ENCODE measurements around the gene SNTG2.
"Not testable (repeated sequence)": the region's sequence is repeated elsewhere in the genome, so short reads cannot be mapped to it uniquely, and the experiment has no call there.

Gene SNTG2

DNA sequence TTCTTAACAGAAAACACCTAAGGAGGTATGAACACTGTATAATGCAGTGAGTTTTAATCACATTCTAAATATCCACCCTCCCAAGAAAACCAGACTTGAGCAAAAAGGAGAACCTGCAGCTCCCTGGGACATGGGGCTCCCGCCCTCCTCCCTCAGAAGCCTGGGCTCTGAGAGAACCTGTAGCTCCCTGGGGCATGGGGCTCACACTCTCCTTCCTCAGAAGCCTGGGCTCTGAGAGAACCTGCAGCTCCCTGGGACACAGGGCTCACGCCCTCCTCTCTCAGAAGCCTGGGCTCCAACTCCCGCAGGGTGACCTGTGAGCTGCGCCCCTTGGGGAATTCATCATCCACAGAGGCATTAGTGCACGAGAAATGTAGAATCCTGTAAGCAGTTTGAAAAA, 222.9 kb downstream of the SNTG2 start:
- DNase-seq (ENCODE audit: low read depth in 3 of 3, low spot score in 1 of 3): no peak

DNA sequence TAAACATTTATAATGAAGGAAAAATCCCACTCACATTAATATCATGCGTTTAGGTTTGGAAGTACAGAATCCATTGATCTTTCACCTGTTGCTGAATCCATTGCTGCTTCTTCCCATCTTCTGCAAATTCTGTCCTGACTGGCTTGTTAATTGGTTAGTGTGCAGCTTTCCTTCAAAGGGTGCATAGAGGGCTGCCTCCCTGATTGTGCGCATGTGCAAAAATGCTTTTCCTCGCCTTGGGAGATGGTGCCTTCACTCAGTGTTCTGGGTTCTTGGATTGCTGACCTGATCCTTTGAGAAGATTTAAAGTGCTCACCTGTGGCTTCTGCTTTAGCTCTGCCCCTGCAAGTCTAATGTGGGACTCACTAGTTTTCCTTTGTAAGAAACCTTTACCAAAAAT, 231.2 kb downstream of the SNTG2 start:
- DNase-seq (ENCODE audit: low read depth in 3 of 3, low spot score in 1 of 3): no peak

DNA sequence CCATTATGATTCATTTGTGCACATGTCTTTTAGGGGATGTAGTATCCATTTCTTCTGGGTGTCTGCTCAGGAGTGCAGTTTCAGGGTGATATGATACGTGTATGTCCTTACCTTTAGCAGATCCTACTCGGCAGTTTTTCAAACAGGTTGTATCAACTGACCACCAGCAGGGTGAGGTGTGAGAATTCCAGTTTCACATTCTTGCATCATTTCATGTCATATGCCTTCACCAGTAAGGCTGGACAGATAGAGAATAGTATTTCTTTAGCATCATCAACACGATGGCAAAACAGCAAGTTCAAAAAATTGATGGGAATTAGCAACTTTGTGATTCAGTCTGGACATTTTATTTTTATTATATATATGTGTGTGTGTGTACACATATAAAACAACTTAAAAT, 232.7 kb downstream of the SNTG2 start:
- no peak for DNase-seq (ENCODE audit: low read depth in 3 of 3, low spot score in 1 of 3)

DNA sequence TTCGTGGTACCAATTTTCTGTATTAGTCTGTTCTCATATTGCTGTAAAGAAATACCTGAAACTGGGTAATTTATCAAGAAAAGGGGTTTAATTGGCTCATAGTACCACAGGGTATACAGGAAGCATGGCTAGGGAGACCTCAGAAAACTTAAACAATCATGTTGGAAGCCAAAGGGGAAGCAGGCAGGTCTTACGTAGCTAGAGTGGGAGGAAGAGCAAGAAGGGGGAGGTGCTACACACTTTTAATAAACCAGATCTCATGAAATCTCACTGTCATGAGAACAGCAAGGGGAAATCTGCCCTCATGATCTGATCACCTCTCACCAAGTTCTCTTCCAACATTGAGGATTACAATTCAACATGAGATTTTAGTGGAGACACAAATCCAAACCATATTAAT, 235.8 kb downstream of the SNTG2 start:
- no peak for DNase-seq (ENCODE audit: low read depth in 3 of 3, low spot score in 1 of 3)

DNA sequence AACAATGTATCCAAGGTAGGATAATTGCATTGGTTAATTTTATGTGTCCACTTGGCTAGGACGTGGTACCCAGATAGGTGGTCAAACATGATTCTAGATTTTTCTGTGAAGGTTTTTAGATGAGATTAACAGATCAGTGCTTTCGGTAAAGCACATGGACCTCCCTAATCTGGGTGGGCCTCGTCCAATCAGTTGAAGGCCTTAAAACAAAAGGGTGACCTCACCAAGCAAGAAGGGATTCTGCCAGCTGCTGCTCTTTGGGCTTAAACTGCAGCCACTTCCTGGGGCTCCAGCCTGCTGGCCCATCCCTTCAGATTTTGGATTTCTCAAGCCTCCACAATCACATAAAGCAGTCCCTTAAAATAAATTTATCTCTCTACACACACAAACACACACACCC, 236.5 kb downstream of the SNTG2 start:
- DNase-seq (ENCODE audit: low read depth in 3 of 3, low spot score in 1 of 3): no peak

DNA sequence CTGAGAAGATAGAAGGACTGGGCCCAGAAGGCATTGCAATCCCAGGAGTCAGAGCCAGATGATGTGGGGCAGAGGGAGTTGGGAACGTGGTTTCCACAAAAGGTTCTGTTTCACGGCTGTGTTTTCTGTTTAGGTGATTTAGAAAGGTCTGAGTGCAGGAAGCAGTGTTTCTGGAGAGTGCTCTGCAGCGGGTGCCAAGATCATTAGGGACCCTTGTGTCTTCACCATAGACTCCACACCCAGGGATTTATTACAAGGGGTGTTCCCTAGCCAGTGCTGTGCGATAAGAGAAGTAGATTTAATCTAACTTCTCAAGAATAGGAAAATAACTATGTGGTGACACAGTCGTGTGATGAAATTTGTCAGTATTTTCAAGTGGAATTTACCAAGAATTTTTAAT, 241.5 kb downstream of the SNTG2 start:
- DNase-seq (ENCODE audit: low read depth in 3 of 3, low spot score in 1 of 3): no peak

DNA sequence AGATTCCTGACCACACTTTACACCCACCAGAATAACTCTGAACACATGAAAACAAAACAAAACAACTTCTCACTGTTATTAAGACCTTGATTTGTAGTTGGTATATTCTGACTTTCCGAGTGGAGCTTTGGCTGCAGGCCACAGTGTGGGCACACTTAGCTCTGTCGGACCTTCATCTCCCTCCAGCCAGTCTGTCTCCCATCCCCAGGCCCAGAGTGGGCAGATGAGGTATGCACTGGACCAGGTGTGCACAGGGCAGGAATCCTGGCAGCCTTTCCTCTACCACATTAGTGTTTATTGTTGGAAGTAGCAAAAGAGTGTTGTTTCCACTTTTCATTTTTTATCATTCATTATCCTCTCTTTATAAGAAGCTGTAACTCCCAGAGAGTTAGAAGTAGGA, 243.2 kb downstream of the SNTG2 start:
- DNase-seq (ENCODE audit: low read depth in 3 of 3, low spot score in 1 of 3): no peak

DNA sequence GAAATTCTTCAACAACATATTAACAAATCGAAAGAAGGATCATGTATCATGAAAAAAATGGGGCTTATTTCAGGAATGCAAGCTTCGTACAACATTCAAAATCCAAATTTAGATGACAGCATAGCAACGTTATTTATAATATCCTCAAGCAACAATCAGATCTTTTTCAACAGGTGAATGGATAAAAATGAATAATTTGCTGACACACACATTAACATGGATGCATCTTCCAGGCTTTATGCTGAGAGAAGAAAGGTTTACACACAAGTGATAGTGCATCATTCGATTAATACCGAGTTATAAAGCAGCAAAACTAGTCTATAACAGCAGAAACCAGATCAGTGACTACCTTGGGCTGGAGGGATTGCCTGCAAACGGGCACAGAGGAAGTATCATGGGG, 253.1 kb downstream of the SNTG2 start:
- no peak for DNase-seq (ENCODE audit: low read depth in 3 of 3, low spot score in 1 of 3)

DNA sequence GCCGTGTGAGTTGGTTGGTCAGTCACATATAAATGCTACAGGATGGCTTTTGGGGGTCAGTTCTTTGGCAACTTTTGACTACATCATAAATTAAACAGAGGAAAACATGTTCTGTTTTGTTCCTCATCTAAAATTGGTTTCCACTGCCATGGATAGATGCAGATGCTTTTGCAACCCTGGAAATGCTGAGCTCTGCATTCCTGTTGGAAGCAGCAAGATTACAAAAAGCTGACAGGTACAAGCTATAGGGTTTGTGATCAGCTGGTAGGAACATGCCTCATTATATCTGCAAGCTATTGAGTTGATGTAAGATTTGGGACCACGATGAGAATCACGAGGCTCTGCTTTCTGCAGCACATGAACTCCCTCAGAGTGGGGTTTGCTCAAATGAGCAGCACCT, 255.2 kb downstream of the SNTG2 start:
- DNase-seq (ENCODE audit: low read depth in 3 of 3, low spot score in 1 of 3): no peak

DNA sequence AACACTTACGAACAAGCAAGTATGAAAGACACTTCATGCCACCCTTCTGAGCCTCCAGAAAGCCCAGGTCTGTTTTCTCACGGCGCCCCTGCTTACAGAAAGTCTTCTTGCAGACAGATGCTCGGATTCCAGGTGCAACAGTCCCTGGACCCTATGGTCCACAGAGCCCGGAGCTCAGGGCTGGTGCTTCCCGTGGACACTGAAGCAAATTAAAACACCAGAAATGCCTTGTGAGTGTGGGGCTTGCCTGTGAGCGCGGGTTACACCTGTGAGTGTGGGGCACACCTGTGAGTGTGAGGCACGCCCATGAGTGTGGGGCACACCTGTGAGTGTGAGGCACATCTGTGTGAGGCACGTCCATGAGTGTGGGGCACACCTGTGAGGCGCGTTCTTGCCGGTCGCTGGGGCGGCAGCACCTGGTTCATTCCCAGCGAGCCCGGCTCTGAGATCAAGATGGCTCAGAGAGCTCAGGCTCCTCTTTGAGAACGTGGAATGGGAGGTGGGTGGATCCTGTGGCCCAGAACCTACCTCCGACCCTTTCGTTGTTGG, 257.4 kb downstream of the SNTG2 start:
- DNase-seq (ENCODE audit: low read depth in 3 of 3, low spot score in 1 of 3): no peak

DNA sequence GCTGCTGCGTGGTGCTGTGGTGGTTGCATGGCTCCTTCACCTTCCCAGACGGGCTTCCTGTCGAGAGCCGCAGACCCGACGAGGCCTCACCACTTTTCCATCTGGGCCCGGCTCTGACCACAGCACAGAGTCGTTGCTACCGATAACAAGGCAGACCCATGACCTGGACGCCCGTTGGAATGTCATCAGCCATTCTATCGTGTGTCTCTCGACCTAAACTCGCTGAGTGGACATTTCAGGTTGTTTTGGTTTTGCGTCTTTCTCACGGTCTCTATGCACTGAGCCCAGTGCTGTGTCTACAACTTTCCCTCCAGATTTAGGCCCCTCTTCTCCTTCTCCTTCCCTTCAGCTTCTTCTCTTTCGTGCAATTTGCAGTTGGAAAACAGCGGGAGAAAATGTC, 257.9 kb downstream of the SNTG2 start:
- DNase-seq (ENCODE audit: low read depth in 3 of 3, low spot score in 1 of 3): no peak

DNA sequence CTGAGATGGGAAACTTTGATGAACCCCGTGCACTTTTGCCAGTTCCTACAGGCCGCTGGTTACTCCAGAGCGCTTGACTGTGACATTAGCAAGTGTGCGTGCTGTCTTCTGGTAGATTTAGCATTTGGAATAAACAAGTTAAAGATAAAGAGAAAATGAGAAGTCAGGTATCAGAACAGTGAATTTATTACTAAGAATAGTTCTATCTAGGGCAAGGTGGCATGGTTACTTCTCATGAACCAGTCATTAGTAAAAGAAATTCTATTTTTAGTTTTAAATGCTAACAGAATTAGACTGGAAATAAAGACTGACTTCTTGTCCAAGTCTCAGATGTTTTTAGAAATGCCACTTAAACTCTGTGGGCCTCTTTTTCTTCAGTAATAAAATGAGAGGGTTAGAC, 258.6 kb downstream of the SNTG2 start:
- DNase-seq (ENCODE audit: low read depth in 3 of 3, low spot score in 1 of 3): no peak

DNA sequence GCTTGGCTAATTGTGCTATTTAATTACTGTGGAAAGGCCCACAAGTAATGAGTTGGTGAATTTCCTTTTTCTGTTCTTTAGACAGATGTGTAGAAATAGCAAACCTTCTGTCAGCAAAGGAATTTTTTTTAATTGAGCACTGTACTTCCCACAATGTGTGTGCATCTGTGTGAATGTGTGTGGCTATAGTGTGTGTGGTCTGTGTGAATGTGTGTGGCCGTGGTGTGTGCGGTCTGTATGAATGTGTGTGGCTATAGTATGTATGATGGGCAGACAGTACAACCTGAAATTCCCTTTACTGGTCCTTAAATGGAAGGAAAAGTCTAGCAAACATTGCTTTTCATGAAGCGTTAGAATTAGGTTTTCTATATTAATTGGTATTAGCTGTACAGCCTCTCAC, 259.1 kb downstream of the SNTG2 start:
- DNase-seq (ENCODE audit: low read depth in 3 of 3, low spot score in 1 of 3): no peak

DNA sequence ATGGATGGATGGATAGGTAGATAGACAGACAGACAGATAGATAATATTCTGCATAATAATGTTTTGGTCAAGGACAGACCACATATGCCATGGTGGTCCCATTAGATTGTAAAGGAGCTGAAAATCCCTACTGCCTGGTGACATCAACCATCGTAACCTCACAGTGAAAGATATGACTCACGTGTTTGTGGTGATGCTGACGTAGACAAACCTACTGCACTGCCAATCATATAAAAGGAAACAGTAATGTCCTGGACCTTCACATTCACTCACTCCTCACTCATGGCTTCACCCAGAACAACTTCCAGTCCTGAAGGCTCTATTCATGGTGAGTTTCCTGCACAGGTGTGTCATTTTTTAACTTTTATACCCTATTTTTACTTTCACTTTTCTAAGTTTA, 259.7 kb downstream of the SNTG2 start:
- no peak for DNase-seq (ENCODE audit: low read depth in 3 of 3, low spot score in 1 of 3)

DNA sequence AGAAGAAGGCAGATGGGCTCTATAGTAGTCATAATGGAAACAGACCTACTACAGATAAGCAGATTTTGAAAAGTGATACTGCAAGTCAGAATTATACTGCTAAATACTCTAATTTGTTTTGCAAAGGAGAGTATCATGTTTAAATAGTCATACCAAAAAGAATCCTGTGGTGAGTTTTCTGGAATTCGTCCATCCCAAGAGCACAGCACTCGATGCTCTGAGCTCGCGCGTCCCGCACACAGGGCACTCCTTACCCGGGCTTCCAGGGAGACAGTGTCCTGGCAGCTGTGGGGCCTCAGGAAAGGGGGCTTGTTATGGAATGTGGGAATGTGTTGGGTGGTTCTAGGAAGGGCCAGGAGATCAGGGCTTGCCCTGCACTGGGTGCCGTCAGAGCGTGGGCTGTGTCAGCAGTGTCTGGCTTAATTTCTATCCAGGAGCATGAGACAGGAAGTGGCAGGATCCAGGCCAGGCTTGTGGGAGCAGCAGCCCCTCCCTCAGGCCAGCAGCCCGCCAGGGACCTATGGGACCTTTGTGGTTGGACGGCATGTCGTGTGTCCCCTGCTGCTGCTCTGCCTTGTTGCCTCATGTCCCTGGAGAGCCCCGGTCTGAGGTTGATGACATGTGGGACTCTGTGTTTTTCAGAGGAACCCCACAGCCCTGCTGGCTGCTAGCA, 269.4 kb downstream of the SNTG2 start:
- no peak for DNase-seq (ENCODE audit: low read depth in 3 of 3, low spot score in 1 of 3)

DNA sequence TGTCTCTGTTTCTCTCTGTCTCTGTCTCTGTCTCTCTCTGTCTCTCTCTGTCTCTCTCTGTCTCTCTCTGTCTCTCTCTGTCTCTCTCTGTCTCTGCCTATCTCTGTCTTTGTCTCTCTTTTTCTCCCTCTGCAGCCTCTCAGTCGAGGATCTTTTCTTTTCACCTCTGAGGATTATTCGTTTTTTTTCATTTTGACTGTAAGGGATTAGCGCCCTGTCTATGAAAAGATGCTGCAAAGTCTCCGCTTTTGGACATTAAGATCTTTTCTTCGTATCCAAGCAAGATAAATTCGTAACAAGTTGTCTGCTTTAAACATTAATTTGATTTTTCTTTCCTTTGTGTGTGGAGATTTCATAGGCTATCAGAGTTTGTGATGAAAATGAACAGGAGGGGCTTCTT, 271.4 kb downstream of the SNTG2 start:
- DNase-seq (ENCODE audit: low read depth in 3 of 3, low spot score in 1 of 3): no peak

DNA sequence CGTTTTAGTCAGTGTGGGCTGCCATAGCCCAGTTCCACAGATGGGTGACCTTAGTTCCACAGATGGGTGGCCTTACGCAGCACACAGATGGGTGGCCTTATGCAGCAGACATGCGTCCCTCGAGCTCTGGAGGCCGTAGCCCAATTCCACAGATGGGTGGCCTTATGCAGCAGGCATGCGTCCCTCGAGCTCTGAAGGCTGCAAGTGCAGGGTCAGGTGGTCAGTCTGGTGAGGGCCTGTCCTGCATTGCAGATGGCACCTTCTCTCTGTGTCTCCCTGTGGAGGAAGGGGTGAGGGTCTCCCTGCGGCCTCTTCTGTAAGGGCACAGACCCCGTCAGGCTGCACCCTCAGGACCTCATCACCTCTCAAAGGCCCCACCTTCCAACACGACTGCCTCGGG, 273.1 kb downstream of the SNTG2 start:
- no peak for DNase-seq (ENCODE audit: low read depth in 3 of 3, low spot score in 1 of 3)

DNA sequence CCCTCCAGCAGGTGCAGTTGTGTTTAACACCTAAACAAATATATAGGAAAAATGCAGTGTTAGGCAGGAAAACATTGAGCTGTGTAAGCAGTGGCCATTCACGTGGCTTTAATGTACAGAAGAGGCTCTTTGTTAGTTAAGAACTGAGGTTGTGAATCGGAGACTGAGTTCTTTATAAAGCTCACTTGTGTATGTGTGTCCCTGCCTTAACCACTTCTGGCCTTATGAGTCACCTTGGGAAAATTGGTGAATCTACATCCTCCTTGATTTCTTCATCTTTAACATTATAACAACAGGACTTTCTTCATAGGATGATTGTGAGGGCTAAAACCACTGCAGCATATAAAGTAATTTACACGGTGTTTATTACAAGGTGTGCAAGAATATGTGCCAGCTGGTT, 274.3 kb downstream of the SNTG2 start:
- DNase-seq (ENCODE audit: low read depth in 3 of 3, low spot score in 1 of 3): no peak

DNA sequence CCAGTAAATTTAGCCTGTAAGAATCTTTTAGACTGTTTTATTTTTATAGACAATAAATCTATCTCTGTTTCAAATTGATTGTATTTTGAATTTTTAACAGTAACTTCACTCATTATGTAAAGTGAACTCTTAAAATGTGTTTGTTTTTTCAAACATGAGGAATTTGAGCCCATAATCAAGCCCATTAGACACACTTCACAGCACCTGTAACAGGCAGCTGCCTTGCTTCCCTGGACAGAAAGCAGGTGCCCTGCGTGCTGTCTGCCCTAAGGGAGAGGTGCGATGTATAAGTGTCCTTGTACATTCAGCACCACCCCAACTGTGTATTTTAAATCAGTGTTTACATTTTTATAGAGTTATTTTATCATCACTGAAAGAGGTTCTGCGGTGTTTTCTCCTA, 276.1 kb downstream of the SNTG2 start:
- no peak for DNase-seq (ENCODE audit: low read depth in 3 of 3, low spot score in 1 of 3)

DNA sequence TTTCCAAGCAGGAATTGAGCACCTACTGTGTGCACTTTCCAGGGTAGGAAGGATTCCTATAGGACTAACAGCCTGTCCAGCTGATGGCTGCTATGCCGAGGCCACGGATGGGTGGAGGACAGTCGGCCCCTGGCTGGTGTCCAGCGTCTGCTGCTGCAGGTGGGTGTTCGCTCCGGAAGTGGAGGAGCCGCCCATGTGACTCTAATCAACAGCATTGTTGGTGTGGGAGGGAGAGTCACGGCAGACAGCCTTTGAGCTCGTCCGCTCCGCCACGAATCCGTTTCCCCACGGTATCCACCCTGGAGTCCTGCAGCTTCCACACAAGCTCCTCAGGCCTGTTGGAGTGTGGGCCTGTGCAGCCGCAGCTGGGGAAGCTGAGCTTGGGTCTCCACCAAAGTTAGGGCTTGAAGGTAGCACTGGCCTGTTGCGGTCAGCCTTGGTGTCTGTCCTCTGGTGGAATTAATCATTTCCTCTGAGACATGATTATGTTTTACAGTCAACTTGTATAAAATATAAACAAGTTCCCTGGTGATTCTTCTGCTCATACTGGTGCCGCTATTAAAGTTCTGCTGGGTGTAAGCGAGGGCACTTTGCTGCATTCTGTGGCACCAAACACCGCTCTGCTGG, 276.7 kb downstream of the SNTG2 start:
- no peak for DNase-seq (ENCODE audit: low read depth in 3 of 3, low spot score in 1 of 3)

DNA sequence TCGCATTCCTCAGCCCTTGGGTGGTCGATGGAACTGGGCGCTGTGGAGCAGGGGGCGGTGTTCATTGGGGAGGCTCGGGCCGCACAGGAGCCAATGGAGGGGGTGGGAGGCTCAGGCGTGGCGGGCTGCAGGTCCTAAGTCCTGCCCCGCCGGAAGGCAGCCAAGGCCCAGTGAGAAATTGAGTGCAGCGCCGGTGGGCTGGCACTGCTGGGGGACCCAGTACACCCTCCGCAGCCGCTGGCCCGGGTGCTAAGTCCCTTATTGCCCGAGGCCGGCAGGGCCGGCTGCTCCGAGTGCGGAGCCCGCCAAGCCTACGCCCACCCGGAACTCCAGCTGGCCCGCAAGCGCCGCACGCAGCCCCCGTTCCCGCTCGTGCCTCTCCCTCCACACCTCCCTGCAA, 278.9 kb downstream of the SNTG2 start:
- not testable (repeated sequence) for DNase-seq (ENCODE audit: low read depth in 3 of 3, low spot score in 1 of 3)

DNA sequence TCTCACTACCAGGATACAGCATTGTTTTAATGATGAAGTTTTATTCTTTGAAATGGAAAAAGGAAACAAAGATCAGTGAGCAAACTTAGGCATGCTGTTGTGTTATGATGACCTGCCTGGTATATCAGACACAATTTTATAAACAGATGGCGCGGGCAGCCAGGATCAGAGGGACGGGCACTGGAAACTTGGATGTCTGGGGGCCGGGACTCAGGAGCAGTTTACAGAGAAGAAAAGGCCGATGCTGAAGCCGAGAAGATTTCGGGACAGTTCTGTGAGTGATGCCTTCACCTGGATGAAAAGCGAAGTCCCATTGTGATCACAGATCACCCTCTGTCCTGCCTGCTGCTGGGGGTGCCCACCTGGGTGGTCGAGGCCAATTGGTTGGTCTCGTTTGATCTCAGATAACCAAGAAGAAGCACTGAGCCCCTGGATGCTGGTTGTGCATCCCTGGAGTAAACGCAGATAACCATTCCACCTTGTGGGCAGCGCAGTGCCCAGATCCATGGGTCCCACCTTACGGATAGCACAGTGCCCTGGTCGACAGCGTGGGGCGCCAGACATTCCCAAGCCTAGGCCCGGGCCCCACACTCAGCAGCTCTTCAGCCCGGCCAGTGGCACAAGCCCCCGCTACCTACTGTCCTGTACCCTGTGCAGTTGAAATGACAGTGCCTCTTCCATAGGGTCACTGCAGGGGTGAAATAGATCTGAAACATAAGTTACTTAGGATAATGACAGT, 279.7 kb downstream of the SNTG2 start:
- no peak for DNase-seq (ENCODE audit: low read depth in 3 of 3, low spot score in 1 of 3)

Measured in stimulated activated CD4-positive, alpha-beta T cell treated with anti-CD3 and anti-CD28 coated beads, TNF-alpha, amount 100 ng/mL, for 1 hour (primary cell).